ENCODE results near the gene PRKCA.
A peak's percentile ranks its signal among the peaks of the same experiment; 100 is the strongest.

The PRKCA gene

DNA sequence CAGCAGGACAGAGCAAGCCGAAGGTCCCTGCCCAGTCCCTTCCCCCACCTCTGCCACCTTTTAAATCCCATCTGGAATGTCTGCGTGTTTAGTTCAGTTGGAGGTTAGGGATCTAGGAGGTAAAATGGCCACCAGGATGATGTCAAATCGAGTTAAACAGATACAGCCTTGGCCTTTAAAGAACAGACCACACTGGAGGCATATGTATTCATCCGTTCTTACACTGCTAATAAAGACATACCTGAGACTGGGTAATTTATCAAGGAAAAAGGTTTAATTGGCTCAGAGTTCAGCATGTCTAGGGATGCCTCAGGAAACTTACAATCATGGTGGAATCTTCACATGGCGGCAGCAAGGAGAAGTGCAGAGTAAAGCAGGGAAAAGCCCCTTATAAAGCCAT lies 364.7 kb downstream of the PRKCA start:
- no peak for DNase-seq

DNA sequence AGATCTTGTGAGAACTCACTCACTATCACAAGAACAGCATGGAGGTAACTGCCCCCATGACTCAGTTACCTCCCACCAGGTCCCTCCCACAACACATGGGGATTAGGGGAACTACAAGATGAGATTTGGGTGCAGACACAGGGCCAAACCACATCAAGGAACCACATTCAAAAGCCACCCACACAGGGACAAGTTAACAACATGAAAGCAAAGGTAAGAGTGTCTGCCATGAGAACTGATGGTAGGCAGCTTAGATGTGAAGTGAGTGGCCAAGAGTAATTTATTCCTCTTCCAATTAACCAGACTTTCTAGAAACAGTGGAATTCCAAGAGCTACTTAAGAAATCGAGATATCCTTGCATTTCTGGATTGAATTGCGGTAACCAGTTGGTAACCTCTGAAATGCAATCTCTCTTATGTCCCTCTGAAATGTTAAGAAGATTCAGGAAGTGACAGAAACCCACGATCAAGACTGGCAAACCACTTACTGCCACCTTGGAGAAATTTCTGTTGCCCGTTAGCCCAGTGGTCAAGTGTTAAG lies 365.1 kb downstream of the PRKCA start:
- peak; percentile 29 to 63 for DNase-seq

DNA sequence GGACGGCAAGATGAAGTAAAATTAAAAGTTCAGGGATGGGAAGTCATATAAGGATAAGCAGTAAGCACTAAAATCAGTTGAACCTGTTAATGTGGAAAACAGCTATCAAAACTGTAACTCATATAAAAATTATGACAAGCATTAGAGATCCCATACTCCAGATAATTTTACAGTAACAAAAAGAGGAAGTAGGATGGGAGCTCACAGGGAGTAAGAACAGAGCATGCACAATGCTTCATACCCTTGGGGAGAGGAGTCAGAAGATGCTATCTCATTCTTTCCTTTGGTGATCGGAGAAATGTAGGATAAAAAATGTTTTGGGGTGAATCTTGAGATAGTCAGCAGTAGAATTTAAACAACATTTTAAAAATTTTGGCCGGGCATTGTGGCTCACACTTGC lies 367.8 kb downstream of the PRKCA start:
- DNase-seq: no peak

DNA sequence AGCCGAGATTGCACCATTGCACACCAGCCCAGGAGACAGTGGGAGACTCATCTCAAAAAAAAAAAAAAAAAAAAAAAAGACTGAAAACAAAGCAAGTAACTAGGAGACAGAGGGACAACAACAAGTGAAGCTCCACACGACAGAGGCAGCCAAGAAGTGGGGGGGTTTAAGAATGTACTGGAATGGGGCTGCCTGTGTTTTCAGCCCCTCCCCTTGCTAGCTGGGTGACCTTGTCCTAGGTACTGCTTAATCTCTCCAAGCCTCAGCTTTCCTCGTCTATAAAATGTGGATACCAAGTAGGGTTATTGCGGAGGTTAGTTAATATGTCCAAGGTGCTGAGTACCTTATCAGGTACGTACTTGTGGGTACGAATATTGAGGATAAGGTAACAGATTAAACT lies 368.7 kb downstream of the PRKCA start:
- DNase-seq: no peak

DNA sequence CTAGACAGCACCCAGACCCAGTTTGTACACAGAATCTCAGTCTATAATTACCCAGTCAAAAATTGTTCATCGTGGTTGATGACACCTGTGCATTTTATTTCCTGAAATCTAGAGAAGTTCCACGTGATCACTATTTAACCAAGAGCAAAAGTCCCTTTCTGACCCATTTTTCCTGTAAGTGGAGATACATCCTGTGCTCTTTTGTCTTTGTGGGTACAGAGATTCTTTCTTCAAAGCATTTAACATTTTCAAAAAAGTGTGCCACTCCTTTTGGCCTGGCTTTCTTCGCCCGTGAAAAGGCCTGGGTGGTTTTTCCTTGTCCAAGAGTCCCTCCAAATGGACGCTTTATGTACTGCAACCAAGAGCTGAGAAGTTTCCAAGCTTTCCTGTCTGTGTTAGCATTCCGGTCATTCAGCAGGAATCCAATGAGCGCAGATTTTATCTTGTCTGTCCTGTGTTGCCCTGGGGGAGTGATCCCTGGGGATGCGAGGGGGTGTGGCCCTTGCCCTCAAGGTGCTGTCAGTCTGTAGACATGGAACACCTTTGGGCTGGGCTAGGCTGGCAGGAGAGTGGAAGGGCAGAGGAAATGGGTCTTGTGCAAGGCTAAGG lies 371.4 kb downstream of the PRKCA start:
- peak in 1 of 2 experiments; percentile 48 for DNase-seq

DNA sequence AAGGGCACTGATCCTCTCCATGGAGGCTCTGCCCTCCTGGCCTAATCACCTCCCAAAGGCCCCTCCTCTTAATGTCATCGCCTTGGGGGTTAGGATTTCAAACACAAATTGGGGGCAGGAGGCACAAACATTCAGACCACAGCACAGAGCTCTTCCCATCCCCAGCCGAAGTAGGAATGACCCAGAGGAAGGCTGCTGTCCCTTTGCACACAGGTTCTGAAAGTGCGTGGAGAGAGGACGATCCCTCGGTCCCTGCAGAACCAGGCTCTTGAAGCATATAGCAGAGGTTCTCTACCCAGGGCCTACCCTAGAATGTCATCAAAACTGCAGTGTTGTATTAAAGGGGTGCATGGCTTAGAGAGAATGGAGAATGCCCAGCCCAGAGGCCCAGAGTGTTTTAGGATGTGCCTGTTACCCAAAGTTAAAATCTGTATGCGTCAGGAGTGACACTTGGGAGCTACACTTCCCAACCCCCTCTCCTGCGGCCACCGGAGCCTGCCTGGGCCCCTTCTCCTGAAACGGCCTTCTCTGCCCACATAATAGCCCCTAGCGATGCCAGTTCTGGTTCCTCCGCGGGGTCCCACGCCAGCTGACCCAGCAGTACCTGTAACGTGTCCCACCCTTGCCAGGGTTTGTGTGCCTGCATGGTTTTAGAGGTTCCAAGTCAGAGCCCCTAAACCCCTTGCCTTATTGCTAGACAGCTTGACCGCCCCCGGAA lies 373.0 kb downstream of the PRKCA start:
- DNase-seq: no peak

DNA sequence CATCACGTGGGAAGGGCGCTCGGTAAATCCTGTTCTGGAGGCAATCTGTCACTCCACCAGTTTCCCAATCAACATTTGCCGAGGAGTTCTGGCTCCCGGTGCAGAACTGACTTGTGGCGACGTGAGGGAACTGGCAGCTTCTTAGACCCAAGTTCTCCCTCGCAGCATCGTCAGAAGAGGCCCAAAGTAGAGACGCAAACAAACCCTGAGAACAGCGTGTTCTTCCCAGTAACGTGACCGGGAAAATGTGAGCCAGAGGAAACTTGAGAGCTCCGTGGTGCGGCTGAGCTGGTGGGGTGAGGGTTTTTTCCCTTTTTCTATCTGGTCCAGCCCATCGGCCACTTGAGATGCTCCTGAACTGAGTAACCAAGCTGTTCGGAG lies 373.6 kb downstream of the PRKCA start:
- no peak for DNase-seq

DNA sequence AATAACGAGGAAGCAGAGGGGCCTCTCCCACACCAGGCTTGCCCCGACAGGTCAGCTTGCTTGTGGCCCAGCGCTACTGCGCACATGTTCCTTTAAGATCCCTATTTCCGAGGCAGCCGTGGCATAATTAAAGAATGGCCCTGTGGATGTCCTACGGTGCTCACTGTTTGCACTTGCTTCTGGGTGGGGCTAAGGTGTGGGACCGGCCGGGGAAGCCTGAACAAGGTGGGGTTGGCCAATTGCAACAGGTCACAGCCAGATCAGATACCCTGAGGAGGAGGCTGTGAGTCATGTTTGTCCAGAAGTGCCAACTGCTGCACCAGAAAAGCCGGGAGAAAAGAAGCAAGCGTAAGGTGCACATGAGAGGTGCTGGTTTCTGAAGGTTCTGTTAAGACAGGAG lies 374.0 kb downstream of the PRKCA start:
- no peak for DNase-seq

DNA sequence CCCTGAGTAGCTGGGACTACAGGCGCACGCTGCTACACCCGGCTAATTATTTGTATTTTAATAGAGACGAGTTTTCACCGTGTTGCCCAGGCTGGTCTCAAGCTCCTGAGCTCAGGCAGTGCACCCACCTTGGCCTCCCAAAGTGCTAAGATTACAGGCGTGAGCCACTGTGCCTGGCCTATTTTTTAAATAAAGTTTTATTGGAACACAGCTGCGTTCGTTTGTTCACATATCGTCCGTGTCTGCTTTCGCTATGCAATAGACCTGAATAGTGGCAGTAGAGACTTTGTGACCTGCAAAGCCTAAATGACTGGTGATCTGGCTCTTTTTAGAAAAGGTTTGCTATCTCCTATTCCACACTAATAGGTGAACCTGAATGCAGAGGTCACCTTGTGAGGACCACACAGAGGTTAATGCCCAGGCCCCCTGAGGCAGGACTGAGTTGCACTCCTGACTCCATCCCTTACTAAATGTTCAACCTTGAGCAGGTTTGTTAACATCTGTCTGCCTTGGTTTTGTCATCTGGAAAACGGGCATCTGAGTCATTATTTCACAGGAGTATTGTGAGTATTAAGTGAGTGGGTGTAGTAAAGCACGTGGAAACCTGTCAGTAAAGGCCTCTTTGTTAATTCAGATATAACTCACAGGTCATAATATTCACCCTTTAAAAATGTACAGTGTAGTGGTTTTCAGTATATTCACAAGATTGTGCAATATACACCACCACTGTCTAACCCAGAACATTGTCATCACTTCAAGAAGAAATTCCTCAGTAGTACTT lies 375.0 kb downstream of the PRKCA start:
- no peak for DNase-seq

DNA sequence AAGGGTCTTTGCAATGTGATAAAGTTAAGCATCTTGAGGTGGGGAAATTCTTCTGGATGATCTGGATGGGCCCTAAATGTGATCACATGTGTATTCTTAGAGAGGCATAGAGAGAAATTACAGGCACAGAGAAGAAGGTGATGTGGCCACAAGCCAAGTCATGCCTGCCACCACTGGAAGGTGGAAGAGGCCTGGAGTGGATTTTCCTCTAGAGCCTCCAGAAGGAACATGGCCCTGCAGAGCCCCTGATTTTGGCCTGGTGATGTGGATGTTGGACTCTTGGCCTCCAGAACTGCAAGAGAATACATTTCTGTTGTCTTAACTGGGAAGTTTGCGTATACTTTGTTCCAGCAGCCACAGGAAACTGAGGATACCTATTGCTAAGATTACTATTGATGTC lies 375.6 kb downstream of the PRKCA start:
- DNase-seq: no peak

DNA sequence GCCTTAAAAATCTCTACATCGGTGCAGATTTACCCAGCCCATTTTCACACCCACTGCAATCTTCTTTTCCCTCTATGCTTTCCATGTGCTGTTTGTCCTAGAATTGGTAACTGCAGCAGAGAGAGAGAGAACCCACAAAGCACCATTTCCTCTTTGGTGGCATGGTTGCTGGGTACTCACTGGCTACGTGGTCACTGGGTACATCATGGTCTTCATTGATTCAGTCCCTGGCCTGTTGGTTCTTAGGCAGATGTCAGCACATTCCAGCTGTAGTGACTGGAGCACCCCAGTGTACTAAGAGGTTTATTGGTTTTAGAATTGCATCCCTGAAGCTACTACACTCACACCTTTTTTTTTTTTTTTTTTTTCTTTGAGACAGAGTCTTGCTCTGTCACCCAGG lies 376.4 kb downstream of the PRKCA start:
- DNase-seq: no peak

DNA sequence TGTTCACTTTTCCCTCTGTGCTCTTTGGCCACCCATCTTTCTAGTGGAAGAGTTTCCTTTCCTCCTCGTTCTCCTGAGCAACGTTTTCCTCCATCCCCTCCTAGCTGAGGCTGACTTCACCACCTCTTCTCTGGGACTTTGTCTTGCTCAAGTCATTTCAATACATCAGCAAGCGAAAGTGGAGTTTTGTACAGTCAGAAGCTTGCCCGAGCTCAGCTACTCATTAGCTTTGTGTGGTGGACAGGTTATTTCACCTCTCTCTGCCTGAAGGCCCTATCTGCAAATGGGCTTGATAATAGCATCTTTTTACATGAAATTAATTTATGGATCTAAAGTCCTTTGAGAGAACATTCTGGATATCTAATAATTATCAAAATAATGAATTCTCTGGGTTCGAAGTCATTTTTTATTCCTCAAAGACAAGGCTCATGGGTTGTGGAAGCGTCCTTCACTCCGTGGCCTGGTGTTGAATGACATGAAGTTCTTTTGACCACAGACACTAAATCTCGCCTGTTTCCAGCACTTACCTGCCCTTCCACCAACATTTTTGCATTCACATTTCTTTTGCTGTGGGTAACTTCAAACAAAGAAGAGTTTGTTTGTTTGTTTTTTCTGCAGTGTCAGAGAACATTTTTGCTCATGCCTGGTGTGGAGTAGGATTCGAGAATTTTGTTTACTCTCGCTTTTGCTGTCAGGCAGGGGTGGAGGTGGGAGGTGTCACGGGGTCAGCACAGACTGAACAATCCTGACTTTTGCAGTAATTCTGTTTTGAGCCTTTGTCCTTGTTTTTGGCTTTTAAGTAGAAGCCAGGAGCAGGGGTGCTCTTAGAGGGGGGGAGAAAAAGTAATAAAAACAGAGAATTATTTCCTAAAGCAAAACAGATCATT lies 377.5 kb downstream of the PRKCA start:
- DNase-seq: no peak

DNA sequence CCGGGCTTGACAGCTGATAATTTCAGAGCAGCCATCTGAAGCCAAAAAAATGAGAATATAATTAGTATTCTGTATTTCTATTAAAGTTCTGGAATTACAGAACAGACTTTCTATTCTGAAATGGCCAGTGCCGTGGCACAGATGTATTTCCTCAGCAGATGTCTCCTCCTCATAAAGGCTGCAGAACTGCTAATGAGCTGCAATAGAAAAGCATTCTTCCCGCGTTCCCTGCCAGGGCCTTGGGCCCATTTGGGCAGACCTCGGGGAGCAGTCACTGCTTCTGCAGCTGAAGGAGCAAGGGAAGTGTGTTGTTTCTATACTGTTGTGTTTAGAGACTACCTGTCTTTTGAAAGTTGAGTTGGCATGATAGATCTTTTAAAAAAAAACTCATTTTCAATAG lies 379.9 kb downstream of the PRKCA start:
- no peak for DNase-seq

DNA sequence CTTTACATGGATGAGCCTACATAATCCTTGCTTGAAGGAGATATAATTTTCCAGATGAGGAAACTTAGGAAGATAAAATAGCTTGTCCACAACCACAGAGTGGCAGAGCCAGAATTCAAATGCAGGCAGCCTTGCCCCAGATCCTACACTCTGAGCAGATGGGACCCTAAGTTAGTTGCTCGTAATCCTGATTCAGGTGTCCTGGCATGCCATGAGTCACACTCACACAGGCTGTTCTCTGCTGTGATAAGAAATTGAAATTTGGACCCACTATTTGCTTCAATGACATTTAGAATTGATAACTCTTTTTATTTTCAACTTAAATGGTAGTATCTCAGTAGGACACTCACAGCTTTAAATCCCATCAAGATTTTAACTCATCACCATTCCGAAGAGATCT lies 381.8 kb downstream of the PRKCA start:
- DNase-seq: no peak

DNA sequence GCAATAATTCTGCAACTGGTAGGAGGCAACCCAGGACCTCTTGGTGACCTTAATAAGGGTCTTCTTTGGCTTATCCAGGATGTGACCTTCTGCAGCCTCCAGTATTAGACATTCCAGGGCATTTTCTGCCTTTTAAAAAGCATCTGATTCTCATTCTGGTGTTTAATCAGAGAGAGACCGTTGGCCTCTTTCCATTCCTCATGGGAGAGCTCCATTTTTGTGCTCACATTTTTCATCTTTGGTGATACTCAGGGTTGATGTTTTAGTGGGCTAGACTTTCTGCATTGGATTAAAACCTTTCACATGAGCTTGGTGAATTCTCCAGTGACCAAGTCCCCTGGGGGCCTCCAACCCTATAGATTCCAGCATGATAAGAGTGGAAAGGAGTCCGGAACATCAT lies 382.3 kb downstream of the PRKCA start:
- no peak for DNase-seq

DNA sequence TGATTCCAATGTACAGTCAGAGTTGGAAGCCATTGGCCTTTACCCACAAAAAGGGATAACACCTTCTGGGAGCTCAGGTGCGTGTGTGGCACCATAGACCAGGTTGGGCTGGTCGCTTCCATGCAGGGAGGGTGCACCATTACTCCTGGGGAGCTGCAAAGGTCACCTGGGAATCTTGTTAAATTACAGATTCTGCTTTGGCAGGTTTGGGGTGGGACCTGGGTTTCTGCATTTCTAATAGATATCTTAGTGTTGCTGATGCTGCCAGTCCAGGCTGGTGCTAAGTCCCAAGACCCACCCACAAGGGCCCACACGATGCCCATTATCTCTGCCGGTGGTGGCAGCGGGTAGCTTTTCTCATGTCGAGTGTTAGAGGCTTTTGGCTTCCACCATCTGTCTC lies 384.2 kb downstream of the PRKCA start:
- no peak for DNase-seq

DNA sequence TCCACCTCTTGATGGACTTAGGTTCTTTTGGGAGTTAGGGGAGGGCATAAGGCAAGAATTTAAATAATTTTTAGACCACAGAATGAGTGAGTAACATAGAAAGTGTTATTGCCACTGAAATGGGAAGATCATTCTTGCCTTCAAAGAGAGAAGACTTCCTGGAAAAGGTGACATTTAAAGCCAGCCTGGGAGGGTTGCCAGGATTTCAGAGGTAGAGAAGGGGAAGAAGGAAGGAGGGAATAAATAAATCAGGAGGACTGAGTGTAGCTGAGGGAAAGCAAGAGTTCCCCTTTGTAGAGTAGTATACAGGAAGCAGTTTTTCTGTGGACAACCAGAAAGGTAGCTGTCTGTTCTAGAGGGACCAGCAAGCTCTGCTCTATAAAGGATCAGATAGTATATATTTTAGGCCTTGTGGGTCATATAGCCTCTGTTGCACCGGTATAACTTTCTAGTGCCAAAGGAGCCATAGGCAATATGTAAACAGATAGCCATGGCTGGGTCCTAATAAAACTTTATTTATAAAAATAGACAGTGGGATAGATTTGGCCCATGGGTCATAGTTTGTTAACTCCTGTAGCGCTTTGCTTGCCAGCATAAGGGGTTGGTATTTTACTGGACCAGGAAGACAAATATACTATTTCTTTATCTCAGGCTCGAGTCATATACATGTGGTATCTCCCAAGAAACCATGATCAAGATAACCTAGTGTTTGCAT lies 385.3 kb downstream of the PRKCA start:
- no peak for DNase-seq

DNA sequence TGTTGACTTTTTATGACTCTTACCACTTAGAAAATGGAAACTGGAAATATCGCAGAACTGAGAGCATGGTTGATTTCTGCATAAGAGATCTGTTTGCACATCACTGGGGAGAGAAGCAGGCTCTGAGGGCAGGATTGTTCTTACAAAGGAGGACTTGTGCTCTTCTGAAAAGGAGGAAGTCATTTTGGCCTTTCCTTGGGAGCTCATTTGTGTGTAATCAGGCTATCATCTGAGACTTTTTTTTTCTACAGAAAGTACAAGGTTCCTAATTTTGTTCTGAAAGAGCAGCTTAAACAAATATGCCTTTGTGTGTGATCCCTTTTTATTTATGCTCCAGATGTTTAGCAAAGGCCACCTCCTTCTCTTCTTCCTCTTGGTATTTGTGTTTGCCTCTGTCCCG lies 386.8 kb downstream of the PRKCA start:
- no peak for DNase-seq

DNA sequence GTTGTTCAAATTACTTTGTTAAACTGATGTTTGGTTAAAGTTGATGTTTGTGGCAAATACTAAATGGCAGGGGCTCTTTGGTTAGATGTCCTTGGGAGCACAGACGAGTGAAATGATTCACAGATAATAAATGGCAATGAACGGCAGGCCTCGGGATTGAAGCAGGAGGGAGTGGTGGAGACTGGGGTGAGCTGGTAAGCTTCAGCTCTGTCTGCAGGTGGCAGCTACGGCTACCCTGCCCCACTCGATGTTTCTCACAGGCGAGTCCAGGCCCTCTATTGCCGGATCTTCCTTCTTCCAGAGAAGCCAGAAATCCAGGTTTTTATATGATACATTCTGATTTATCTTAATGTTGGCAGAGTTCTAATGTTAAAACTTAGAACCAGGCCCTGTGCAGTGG lies 387.8 kb downstream of the PRKCA start:
- DNase-seq: no peak

DNA sequence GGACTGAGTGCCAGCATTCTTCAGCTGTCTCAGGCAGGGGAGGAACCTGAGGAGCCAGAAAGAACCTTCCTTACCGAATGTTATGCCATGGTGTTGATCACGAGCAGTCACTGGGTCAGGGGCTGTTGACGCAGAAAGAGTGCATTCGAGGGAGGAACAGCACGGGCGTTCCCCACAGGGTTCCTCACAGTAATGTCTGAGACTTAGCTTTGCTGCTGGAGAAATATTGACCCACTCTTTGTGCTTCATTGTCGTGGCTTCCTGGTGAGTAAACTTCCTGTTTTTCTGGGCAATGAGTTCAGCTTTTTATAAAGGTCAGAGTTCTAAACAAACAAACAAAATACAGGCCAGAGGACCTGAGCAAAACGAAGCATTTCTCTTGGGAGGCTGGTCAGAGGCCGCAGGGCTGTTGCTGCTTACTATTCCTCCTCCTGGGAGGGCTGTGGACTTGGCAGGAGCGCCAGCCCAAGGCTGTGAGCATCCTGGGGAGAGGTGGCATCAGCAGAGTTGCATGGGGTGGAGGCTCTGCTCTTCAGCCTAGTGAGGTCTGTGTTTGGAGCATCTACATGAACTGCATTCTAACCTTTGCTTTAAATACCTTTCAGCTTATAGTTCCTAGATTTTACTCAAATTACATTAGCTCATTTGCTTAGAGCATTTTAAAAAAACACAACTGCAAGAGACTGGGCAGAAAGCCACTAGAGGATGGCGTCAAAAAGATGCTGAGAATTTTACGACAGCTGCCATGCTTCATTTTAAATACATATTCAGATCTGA lies 389.4 kb downstream of the PRKCA start:
- DNase-seq: no peak

DNA sequence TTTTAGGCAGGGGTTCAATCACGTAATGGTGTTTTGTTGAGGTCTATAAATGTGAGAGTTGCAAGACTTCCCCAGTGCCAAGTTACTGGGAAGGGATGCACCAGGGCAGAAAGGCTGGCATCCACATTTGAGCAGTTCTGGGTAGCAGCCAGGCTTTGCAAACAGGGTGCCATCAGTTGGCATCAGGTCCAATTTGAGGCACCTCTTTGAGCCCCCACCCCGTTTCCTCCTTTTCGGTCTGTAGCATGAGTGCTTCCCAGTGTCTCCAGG lies 389.9 kb downstream of the PRKCA start:
- DNase-seq: no peak

DNA sequence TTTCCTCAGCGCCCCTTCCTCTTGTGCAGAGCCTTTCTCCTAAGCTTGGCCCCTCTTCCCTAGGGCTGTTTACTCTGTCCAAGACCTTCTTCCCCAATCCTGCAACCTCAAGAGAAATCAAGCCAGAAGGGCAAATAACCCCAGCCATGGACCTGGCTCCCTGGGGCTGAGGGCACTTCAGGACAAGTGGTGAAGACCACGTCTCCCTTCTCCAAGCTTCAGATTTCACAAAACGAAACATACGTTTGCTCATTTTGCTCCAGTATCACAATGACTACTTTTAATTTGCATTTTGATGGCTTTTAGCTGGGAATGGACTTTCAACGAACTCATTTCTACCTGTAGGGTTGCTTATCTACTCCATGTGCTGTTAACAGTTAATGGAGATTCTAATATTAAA lies 392.7 kb downstream of the PRKCA start:
- DNase-seq: no peak

All from activated CD4-positive, alpha-beta T cell treated with anti-CD3 and anti-CD28 coated beads, Interleukin-2, amount 50 U/mL, for 48 hours (primary cell).